ENCODE data around the gene C18orf32.
"Not testable (repeated sequence)": the region's sequence is repeated elsewhere in the genome, so short reads cannot be mapped to it uniquely, and the experiment has no call there.

Gene C18orf32

DNA sequence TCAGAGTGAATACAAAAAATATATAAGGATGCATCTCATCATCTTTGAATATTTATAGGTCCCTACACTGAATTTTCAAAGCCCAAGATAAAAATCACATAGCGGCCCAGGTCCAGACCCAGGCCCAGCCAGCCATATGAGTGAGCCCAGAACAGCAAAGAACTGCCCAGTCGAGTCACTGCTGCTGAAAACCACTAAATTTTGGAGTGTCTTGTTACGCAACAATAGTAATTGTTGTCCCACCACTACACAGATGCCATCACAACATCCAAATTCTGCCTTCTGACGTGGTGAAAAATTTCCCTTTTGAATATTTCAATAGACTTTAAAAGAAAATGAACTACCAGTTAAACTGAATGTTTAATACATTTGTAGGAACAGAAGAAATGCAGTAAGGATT is 5.7 kb downstream of the C18orf32 start:
- peak in 1 of 2 donors; percentile 43 for DNase-seq (ENCODE audit: low read depth in 2 of 2)
- no peak overlapping the region for H3K4me3 ChIP-seq (replicated peaks in 1 of 2; ENCODE audit: low read depth in 2 of 2, low read length in 2 of 2)
- TF ChIP-seq, protein P1, sequence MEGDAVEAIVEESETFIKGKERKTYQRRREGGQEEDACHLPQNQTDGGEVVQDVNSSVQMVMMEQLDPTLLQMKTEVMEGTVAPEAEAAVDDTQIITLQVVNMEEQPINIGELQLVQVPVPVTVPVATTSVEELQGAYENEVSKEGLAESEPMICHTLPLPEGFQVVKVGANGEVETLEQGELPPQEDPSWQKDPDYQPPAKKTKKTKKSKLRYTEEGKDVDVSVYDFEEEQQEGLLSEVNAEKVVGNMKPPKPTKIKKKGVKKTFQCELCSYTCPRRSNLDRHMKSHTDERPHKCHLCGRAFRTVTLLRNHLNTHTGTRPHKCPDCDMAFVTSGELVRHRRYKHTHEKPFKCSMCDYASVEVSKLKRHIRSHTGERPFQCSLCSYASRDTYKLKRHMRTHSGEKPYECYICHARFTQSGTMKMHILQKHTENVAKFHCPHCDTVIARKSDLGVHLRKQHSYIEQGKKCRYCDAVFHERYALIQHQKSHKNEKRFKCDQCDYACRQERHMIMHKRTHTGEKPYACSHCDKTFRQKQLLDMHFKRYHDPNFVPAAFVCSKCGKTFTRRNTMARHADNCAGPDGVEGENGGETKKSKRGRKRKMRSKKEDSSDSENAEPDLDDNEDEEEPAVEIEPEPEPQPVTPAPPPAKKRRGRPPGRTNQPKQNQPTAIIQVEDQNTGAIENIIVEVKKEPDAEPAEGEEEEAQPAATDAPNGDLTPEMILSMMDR (IDR thresholded peaks at IDR 0.05; ENCODE audit: low read depth, low read length), result no peak

DNA sequence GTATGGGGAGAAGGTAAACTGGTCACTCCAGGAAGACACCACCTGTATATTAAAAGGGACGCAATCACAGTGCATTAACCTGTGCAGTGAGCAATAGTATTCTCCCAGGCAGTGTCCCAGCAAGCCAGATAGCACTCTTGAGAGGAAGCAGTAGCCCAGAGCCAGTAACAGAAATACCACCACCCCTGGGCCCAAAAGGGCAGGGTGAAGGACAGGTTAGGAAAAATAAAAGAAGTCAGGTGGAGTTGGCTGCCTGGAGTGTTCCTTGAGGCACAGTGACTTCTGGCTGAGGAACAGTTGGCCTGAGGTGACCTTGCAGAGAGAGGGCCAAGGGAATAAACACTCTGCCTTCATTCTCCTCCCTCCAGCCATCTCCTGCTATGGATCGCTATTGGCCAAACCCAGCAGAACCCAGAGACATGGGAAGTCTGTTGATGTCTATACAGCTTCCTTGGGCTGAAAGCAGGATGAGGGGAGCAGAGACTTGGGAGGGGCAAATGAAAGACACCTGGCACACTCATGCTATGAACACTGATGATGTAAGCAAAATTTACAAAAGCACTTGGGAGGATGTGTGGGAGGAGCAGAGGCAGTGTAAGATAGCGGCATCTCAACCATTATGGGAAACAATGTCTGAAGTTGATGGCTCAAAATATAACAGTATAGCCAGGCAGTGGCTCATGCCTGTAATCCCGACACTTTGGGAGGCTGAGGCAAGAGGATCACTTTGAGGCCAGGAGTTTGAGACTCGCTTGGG is 7.5 kb downstream of the C18orf32 start:
- no peak for DNase-seq (ENCODE audit: low read depth in 2 of 2)
- no peak overlapping the region for H3K4me3 ChIP-seq (replicated peaks in 1 of 2; ENCODE audit: low read depth in 2 of 2, low read length in 2 of 2)
- TF ChIP-seq, protein P1 (IDR thresholded peaks at IDR 0.05; ENCODE audit: low read depth, low read length), result no peak

DNA sequence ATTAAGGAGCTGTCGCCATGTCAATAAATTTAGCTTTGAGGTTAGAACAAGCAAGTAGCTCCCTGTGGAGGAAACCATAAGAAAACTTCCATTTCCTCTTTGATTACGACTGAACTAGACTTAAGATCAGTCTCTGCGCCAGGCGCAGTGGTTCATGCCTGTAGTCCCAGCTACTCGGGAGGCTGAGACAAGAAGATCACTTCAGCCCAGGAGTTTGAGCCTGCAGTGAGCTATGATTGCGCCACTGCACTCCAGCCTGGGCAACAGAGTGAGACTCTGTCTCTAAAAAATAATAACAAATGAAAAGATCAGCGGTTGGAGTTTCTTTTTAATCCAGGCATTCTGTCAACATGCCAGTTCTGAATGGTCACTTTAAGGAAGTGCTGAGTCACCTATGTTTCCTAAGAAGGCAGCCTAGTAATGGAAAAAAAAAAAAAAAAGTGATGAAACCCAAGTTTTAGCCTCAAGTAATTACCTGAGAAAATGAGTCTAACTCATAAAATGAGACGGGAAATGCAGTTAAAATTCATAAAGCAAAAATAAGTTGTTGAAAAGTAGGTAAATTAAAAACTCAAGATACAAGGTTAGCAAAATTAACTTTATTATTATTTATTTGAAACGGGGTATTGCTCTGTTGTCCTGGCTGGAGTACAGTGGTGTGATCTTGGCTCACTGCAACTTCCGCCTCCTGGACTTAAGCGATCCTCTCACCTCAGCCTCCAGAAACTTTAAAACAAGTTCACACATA is 10.2 kb downstream of the C18orf32 start:
- peak; percentile 91 to 96 for DNase-seq (ENCODE audit: low read depth in 2 of 2)
- H3K4me3 ChIP-seq (replicated peaks in 1 of 2; ENCODE audit: low read depth in 2 of 2, low read length in 2 of 2), result no peak overlapping the region
- TF ChIP-seq, protein P1 (IDR thresholded peaks at IDR 0.05; ENCODE audit: low read depth, low read length), result no peak

DNA sequence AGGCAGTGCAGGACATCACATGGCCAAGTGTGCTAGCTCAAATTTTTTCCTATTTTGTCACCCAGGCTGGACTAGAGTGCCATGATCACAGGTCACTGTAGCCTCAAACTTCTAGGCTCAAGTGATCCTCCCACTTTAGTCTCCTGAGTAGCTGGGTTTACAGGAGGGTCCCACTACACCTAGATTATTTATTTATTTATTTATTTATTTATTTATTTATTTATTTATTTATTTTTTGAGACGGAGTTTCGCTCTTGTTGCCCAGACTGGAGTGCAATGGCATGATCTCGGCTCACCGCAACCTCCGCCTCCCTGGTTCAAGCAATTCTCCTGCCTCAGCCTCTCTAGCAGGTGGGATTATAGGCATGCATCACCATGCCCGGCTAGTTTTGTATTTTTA is 12.1 kb downstream of the C18orf32 start:
- DNase-seq (ENCODE audit: low read depth in 2 of 2); H3K4me3 ChIP-seq (replicated peaks in 1 of 2; ENCODE audit: low read depth in 2 of 2, low read length in 2 of 2): not testable (repeated sequence)

DNA sequence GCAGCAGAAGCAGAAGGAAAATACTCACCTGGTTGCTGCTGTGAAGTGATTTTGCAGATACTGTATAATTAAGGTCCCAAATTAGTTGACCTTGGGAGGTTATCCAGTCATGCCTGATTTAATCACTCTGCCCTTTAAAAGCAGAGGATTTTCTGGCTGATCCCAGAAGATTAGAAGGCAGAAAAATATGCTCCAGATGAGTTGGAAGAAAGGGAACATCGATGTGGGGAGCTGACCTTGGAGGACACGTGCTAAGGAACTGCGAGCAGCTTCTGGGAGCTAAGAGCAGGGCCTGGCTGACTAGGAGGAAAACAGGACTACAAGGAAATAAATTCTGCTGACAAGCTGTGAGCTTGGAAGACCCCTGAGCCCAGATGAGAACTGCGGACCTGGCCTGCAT is 13.3 kb downstream of the C18orf32 start:
- DNase-seq (ENCODE audit: low read depth in 2 of 2), result no peak
- no peak overlapping the region for H3K4me3 ChIP-seq (replicated peaks in 1 of 2; ENCODE audit: low read depth in 2 of 2, low read length in 2 of 2)

DNA sequence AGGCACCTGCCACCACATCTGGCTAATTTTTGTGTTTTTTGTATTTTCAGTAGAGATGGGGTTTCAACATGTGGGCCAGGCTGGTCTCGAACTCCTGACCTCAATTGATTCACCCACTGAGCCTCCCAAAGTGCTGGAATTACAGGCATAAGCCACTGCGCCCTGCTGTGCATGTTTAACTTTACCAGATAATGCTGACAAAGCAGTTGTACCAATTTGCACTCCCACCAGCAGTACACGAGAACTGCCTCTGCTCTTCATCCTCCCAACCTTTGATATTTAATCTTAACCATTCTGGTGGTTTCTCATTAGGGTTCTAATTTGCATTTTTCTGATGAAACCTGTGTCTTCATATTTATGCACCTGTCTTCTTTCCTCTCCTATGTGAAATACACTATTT is 14.6 kb downstream of the C18orf32 start:
- H3K4me3 ChIP-seq (replicated peaks in 1 of 2; ENCODE audit: low read depth in 2 of 2, low read length in 2 of 2), result no peak overlapping the region
- TF ChIP-seq, protein P1 (IDR thresholded peaks at IDR 0.05; ENCODE audit: low read depth, low read length), result no peak
- no peak for DNase-seq (ENCODE audit: low read depth in 2 of 2)

More for the DNA sequence above, 13.3 kb downstream of the C18orf32 start:
- TF ChIP-seq, protein P1 (IDR thresholded peaks at IDR 0.05; ENCODE audit: low read depth, low read length), result no peak

DNA sequence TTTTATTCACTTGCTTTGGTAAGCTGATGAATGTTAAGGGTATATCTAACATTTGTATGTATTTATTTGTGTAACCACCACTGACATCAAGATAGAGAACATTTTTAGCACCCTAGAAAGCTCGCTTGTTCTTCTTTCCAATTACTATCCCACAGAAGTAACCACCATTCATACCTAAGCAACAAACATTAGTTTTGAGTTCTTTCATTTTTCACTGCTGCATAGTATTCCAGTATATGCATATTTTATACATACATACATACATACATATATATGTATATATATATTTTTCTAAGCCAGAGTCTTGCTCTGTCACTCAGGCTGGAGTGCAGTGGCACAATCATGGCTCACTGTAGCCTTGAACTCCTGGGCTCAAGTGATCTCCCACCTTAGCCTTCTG is 15.5 kb downstream of the C18orf32 start:
- no peak for DNase-seq (ENCODE audit: low read depth in 2 of 2)
- TF ChIP-seq, protein P1 (IDR thresholded peaks at IDR 0.05; ENCODE audit: low read depth, low read length), result no peak
- no peak overlapping the region for H3K4me3 ChIP-seq (replicated peaks in 1 of 2; ENCODE audit: low read depth in 2 of 2, low read length in 2 of 2)

Measured in cardiac fibroblast (primary cell).